MCF 10A (cell line): ENCODE data around the gene ZNF768. TPM values are rescaled to one million over a fixed set of nuclear protein-coding genes. Genes with fewer than 3 reads are reported as not detected.

Experiments
- BruUV-seq: library from RNA; stranded (reverse); fragments of 400-500 nt; replicated peaks from 2 replicates; lab custom pipeline; 2021; lab: Mats Ljungman, UMichigan
- CTCF ChIA-PET: fragments of 300-600 bp; sonication (Branson Sonifier 250); formaldehyde crosslinking; extraction: SDS; loops from one replicate; lab custom pipeline; 2021; ENCODE audit warnings: antibody characterized with exemption, inconsistent platforms; lab: Yijun Ruan, JAX
- POLR2A ChIA-PET: fragments of 300-600, 350-650 bp; sonication (Branson Sonifier 250); formaldehyde crosslinking; extraction: SDS; loops from one replicate; lab custom pipeline; 2020; ENCODE audit warnings: antibody characterized with exemption, inconsistent platforms; lab: Yijun Ruan, JAX
- DNase-seq: peaks from one replicate; pipeline ENCODE4 v3.0.0-alpha.2; 2018; ENCODE audit not compliant: unreplicated experiment
- H3K27ac Mint-ChIP-seq: one replicate; pipeline ENCODE4 v1.8.0; 2022; ENCODE audit warnings: mild to moderate bottlenecking, low read depth, mixed read lengths; ENCODE audit not compliant: unreplicated experiment
- H3K27me3 Mint-ChIP-seq: one replicate; pipeline ENCODE4 v1.8.0; 2022; ENCODE audit warnings: mixed read lengths; ENCODE audit not compliant: insufficient read depth, unreplicated experiment
- H3K36me3 Mint-ChIP-seq: one replicate; pipeline ENCODE4 v1.8.0; 2022; ENCODE audit warnings: mild to moderate bottlenecking, moderate library complexity, mixed read lengths; ENCODE audit not compliant: insufficient read depth, unreplicated experiment
- H3K4me1 Mint-ChIP-seq: one replicate; pipeline ENCODE4 v1.8.0; 2022; ENCODE audit warnings: mixed read lengths; ENCODE audit not compliant: insufficient read depth, unreplicated experiment
- H3K4me3 Mint-ChIP-seq: one replicate; pipeline ENCODE4 v1.8.0; 2022; ENCODE audit warnings: mild to moderate bottlenecking, moderate library complexity, mixed read lengths; ENCODE audit not compliant: unreplicated experiment
- H3K9me3 Mint-ChIP-seq: one replicate; pipeline ENCODE4 v1.8.0; 2022; ENCODE audit warnings: mixed read lengths; ENCODE audit not compliant: unreplicated experiment
- CTCF ChIP-seq: fragments of 200-600 bp; IDR thresholded peaks from one replicate; pipeline ENCODE4 v1.8.0; 2022; ENCODE audit warnings: antibody characterized with exemption, mild to moderate bottlenecking; ENCODE audit not compliant: unreplicated experiment
- intact Hi-C: fragments of 100-400 bp; cut with micrococcal nuclease; formaldehyde crosslinking; loops from 2 replicates; pipeline ENCODE4 v1.14.1; 2022
- total RNA-seq: library from RNA; stranded (reverse); gene quantifications from 2 replicates; pipeline ENCODE4 v1.2.3, GENCODE V29; 2022

The ZNF768 gene
- total RNA-seq, 1 experiment from 2014 or later: 39.3 TPM

GRCh38 chr16:30510376-30510938, 15.9 kb downstream of the ZNF768 start:
- BruUV-seq: no TSS peak

GRCh38 chr16:30509081-30509765, 17.1 kb downstream of the ZNF768 start:
- POLR2A ChIA-PET: no interaction called here
- intact Hi-C loops: no loop called here
- DNase-seq: no peak
- Mint-ChIP-seq H3K27ac (no peak overlapping the region), H3K9me3 (no peaks in the 10 kb centered on the region), H3K4me1 (no peaks in the 10 kb centered on the region), H3K36me3 (no peaks in the 10 kb centered on the region), H3K4me3 (no peak overlapping the region), H3K27me3 (no peaks in the 10 kb centered on the region)
- no peak for TF ChIP-seq CTCF
- CTCF ChIA-PET: interaction anchor here (0.5 to 1.7 kb wide), 2 partner anchors 79 to 102 kb away, joined by 3 to 7 read pairs; partner anchors contain the start of gene DCTPP1
- no TSS peak for BruUV-seq

More at GRCh38 chr16:30510376-30510938, 15.9 kb downstream of the ZNF768 start:
- Mint-ChIP-seq H3K27me3 (no peaks in the 10 kb centered on the region), H3K9me3 (no peaks in the 10 kb centered on the region), H3K36me3 (no peaks in the 10 kb centered on the region), H3K4me3 (no peak overlapping the region), H3K4me1 (no peaks in the 10 kb centered on the region), H3K27ac (no peak overlapping the region)
- intact Hi-C loops: no loop called here
- ChIA-PET POLR2A (interaction anchor here (0.7 to 1.2 kb wide), 2 partner anchors 14 to 81 kb away, joined by 3 to 5 read pairs; partner anchors contain the start of gene DCTPP1), CTCF (interaction anchor here (0.5 to 1.7 kb wide), 5 partner anchors 11 to 117 kb away, joined by 3 to 7 read pairs (median 3); partner anchors contain the start of gene DCTPP1)
- no peak for DNase-seq
- TF ChIP-seq CTCF: no peak

GRCh38 chr16:30503403-30504296, 22.7 kb downstream of the ZNF768 start:
- no peak for TF ChIP-seq CTCF
- Mint-ChIP-seq H3K4me3 (no peak overlapping the region), H3K4me1 (no peaks in the 10 kb centered on the region), H3K36me3 (no peaks in the 10 kb centered on the region), H3K27ac (no peak overlapping the region), H3K9me3 (no peaks in the 10 kb centered on the region), H3K27me3 (no peaks in the 10 kb centered on the region)
- no peak for DNase-seq
- BruUV-seq: no TSS peak
- POLR2A ChIA-PET: no interaction called here
- CTCF ChIA-PET: interaction anchor here (0.7 to 1.0 kb wide), 2 partner anchors 10 to 58 kb away, joined by 3 to 5 read pairs; partner anchors contain the start of gene SEPHS2
- intact Hi-C loops: no loop called here
